NCI-H748 (cell line): Measurements from ENCODE around the gene EFCAB7.
A peak's percentile ranks its signal among the peaks of the same experiment; 100 is the strongest.
"Not testable (repeated sequence)": the region's sequence is repeated elsewhere in the genome, so short reads cannot be mapped to it uniquely, and the experiment has no call there.

Experiments used
- DNase-seq: peaks from one replicate; lab custom pipeline; 2025; ENCODE audit not compliant: unreplicated experiment; lab: John Stamatoyannopoulos, UW

Gene EFCAB7

GRCh38 chr1:63547621-63548294, 24.4 kb downstream of the EFCAB7 start:
- no peak for DNase-seq

GRCh38 chr1:63548303-63548702, 25.0 kb downstream of the EFCAB7 start:
- no peak for DNase-seq

GRCh38 chr1:63548877-63549276, 25.6 kb downstream of the EFCAB7 start:
- no peak for DNase-seq

- no peak for DNase-seq
These were observed 32.2 kb downstream of the EFCAB7 start for GRCh38 chr1:63555480-63555879.

GRCh38 chr1:63557365-63557987, 34.2 kb downstream of the EFCAB7 start:
- DNase-seq = no peak

- DNase-seq = no peak
These were observed 36.0 kb downstream of the EFCAB7 start for GRCh38 chr1:63559357-63559756.

GRCh38 chr1:63563745-63564144, 40.4 kb downstream of the EFCAB7 start:
- DNase-seq = no peak

GRCh38 chr1:63569068-63569467, 45.7 kb downstream of the EFCAB7 start:
- no peak for DNase-seq

GRCh38 chr1:63569640-63570316, 46.5 kb downstream of the EFCAB7 start:
- DNase-seq = no peak

- not testable (repeated sequence) for DNase-seq
These were observed 49.4 kb downstream of the EFCAB7 start for GRCh38 chr1:63572686-63573085.

- DNase-seq = not testable (repeated sequence)
These were observed 51.0 kb downstream of the EFCAB7 start for GRCh38 chr1:63574203-63574796.

- peak; percentile 18 for DNase-seq
These were observed 52.1 kb downstream of the EFCAB7 start for GRCh38 chr1:63575340-63575826.

GRCh38 chr1:63586326-63586725, 63.0 kb downstream of the EFCAB7 start:
- not testable (repeated sequence) for DNase-seq

- DNase-seq = no peak
These were observed 66.8 kb downstream of the EFCAB7 start for GRCh38 chr1:63590166-63590560.

GRCh38 chr1:63592536-63593302, 69.4 kb downstream of the EFCAB7 start:
- no peak for DNase-seq

GRCh38 chr1:63593303-63593885, 70.1 kb downstream of the EFCAB7 start, which contains the start of gene PGM1:
Gene PGM1 (plus strand): TSS chr1:63593411. CDS start chr1:63593489, 78 bp downstream.
- peak; percentile 84 for DNase-seq

GRCh38 chr1:63593886-63594605, 70.7 kb downstream of the EFCAB7 start:
- DNase-seq = peak; percentile 38

- no peak for DNase-seq
These were observed 72.1 kb downstream of the EFCAB7 start for GRCh38 chr1:63595435-63595834.

GRCh38 chr1:63599799-63600198, 76.5 kb downstream of the EFCAB7 start:
- no peak for DNase-seq

- no peak for DNase-seq
These were observed 76.9 kb downstream of the EFCAB7 start for GRCh38 chr1:63600248-63600647.
